HepG2 (cell line): ENCODE measurements around the gene TF. TPM values are rescaled to one million over a fixed set of nuclear protein-coding genes. Genes with fewer than 3 reads are reported as not detected.

Experiments
- BHLHE40 ChIP-seq: IDR thresholded peaks from 2 replicates; pipeline ENCODE4 v1.6.1; 2011; ENCODE audit warnings: low read length, improper control_type of control experiment
- FOXC1 ChIP-seq: sonication (generic); formaldehyde crosslinking; IDR thresholded peaks from 2 replicates; pipeline ENCODE4 v1.8.0; 2022; ENCODE audit warnings: mild to moderate bottlenecking, missing genetic modification reagents, borderline replicate concordance
- HMGA1 ChIP-seq: sonication (generic); formaldehyde crosslinking; conservative IDR thresholded peaks from 2 replicates; pipeline ENCODE4 v1.4.0; 2020; ENCODE audit warnings: missing genetic modification reagents
- KDM4B ChIP-seq: sonication (generic); formaldehyde crosslinking; IDR thresholded peaks from 2 replicates; pipeline ENCODE4 v1.4.0; 2020; ENCODE audit warnings: missing genetic modification reagents
- KLF9 ChIP-seq: IDR thresholded peaks from 2 replicates; pipeline ENCODE4 v1.6.1; 2016; ENCODE audit warnings: low read depth
- NFKB2 ChIP-seq: sonication (generic); formaldehyde crosslinking; IDR thresholded peaks from 2 replicates; pipeline ENCODE4 v1.4.0; 2020; ENCODE audit warnings: missing genetic modification reagents, borderline replicate concordance
- PCBP2 ChIP-seq: fragments of 200-400 bp; formaldehyde crosslinking; optimal IDR thresholded peaks from 2 replicates; pipeline ENCODE3; 2018; ENCODE audit warnings: low read length, low read depth; ENCODE audit not compliant: poor library complexity, severe bottlenecking
- PRPF4 ChIP-seq: fragments of 200-400 bp; formaldehyde crosslinking; IDR thresholded peaks from 2 replicates; pipeline ENCODE4 v1.6.1; 2016; ENCODE audit warnings: low read length, low read depth; ENCODE audit not compliant: poor library complexity, severe bottlenecking
- SMARCE1 ChIP-seq: fragments of 450-650 bp; IDR thresholded peaks from 2 replicates; pipeline ENCODE4 v1.6.1; 2017; ENCODE audit warnings: borderline replicate concordance
- TAF15 ChIP-seq: fragments of 200-400 bp; formaldehyde crosslinking; IDR thresholded peaks from one replicate; pipeline ENCODE4 v1.6.1; 2018; ENCODE audit warnings: mild to moderate bottlenecking, low read depth, low read length; ENCODE audit not compliant: poor library complexity, severe bottlenecking
- TMF1 ChIP-seq: sonication (generic); formaldehyde crosslinking; IDR thresholded peaks from 2 replicates; pipeline ENCODE4 v1.8.1; 2022; ENCODE audit warnings: low read depth, missing genetic modification reagents
- TOE1 ChIP-seq: sonication (generic); formaldehyde crosslinking; IDR thresholded peaks from 2 replicates; pipeline ENCODE4 v1.4.0; 2020; ENCODE audit warnings: mild to moderate bottlenecking, missing genetic modification reagents
- ZNF30 ChIP-seq: sonication (generic); formaldehyde crosslinking; IDR thresholded peaks from 2 replicates; pipeline ENCODE4 v1.5.0; 2020; ENCODE audit warnings: mild to moderate bottlenecking, missing genetic modification reagents
- ZNF350 ChIP-seq: sonication (generic); formaldehyde crosslinking; IDR thresholded peaks from 2 replicates; pipeline ENCODE4 v1.4.0; 2020; ENCODE audit warnings: mild to moderate bottlenecking, low read depth, missing genetic modification reagents, borderline replicate concordance
- ZNF432 ChIP-seq: sonication (generic); formaldehyde crosslinking; IDR thresholded peaks from 2 replicates; pipeline ENCODE4 v1.5.0; 2020; ENCODE audit warnings: missing genetic modification reagents, mild to moderate bottlenecking, borderline replicate concordance
- ZNF564 ChIP-seq: sonication (generic); formaldehyde crosslinking; IDR thresholded peaks from 2 replicates; pipeline ENCODE4 v1.8.1; 2023; ENCODE audit warnings: mild to moderate bottlenecking, missing genetic modification reagents
- ZNF766 ChIP-seq: sonication (generic); formaldehyde crosslinking; IDR thresholded peaks from 2 replicates; pipeline ENCODE4 v1.5.0; 2020; ENCODE audit warnings: missing genetic modification reagents, borderline replicate concordance
- ZSCAN25 ChIP-seq: sonication (generic); formaldehyde crosslinking; IDR thresholded peaks from 2 replicates; pipeline ENCODE4 v1.8.0; 2022; ENCODE audit warnings: mild to moderate bottlenecking, missing genetic modification reagents
- polyA plus RNA-seq, 8 experiments: library from polyadenylated mRNA; depleted of rRNA in 3 of 8; stranded (reverse) in 7 of 8; unstranded in 1 of 8; fragments of >200 nt; fragmentation: Illumina TruSeq in 4 of 8; extraction: Trizol in 4 of 8; gene quantifications; 2 replicates each; pipeline versions ENCODE4 v1.2.1 to v1.2.3, GENCODE V29; 2011 to 2016; ENCODE audit warnings: low read depth in 4 of 8, missing spikeins in 1 of 8, mixed read lengths in 1 of 8; ENCODE audit not compliant: insufficient read depth in 1 of 8
- total RNA-seq, 5 experiments: library from RNA; depleted of rRNA; stranded (reverse); fragments of >200 nt; fragmentation: Illumina TruSeq; extraction: Trizol; gene quantifications; 2 replicates each; pipeline ENCODE4 v1.2.3, GENCODE V29; 2016; ENCODE audit warnings: low read depth in 1 of 5
- TF ChIP-seq, protein P1 (sequence below): sonication (generic); formaldehyde crosslinking; IDR thresholded peaks from 2 replicates; pipeline ENCODE4 v1.4.0; 2020; ENCODE audit warnings: missing genetic modification reagents
- TF ChIP-seq, protein P2 (sequence below): sonication (generic); formaldehyde crosslinking; IDR thresholded peaks from 2 replicates; pipeline ENCODE4 v1.5.1; 2020; ENCODE audit warnings: missing genetic modification reagents, mild to moderate bottlenecking, borderline replicate concordance
- TF ChIP-seq, protein P3 (sequence below): sonication (generic); formaldehyde crosslinking; conservative IDR thresholded peaks from 2 replicates; pipeline ENCODE4 v1.4.0; 2020; ENCODE audit warnings: missing genetic modification reagents
- TF ChIP-seq, protein P4 (sequence below): conservative IDR thresholded peaks from 2 replicates; pipeline ENCODE4 v1.6.1; 2018; ENCODE audit warnings: missing genetic modification reagents
- TF ChIP-seq, protein P5 (sequence below): sonication (generic); formaldehyde crosslinking; IDR thresholded peaks from 2 replicates; pipeline ENCODE4 v1.8.1; 2023; ENCODE audit warnings: mild to moderate bottlenecking, inconsistent platforms, moderate library complexity, missing genetic modification reagents, borderline replicate concordance

Gene TF
- total and polyA plus RNA-seq, 2 of the 13 experiments (the other 11 are each of a cell fraction or from before 2014, with no cell fraction given): 10,074 to 11,821 TPM

DNA sequence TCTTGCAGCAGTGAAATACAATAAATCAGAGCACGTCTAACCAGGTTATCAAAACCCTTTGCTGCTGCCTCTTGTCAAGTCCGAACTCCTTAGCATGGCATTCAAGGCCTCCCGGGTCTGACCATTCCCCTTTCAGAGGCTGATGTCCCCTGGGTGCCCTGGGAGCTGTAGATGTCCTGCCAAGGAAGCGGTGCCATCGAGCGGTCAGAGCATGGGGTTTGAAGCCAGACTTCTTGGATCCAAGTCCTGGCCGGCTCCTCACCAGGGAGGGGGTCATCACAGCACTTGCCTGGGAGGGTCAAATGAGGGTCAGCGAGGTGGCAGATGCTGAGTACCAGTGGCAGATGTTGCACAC, 496 bp downstream of the TF start (continued):
- TF ChIP-seq NFKB2 (no peak), HMGA1 (no peak), TAF15 (no peak), TOE1 (CRISPR knock-in tag) (no peak), ZNF564 (CRISPR knock-in tag) (no peak), ZSCAN25 (CRISPR knock-in tag) (no peak), ZNF350 (CRISPR knock-in tag) (no peak), KDM4B (CRISPR knock-in tag) (no peak), FOXC1 (CRISPR knock-in tag) (no peak), KLF9 (CRISPR knock-in tag) (no peak), ZNF432 (CRISPR knock-in tag) (0 out of 2 replicates have a peak, but pooled peaks have one; percentile 19), BHLHE40 (no peak), SMARCE1 (no peak), PCBP2 (no peak), ZNF766 (CRISPR knock-in tag) (no peak), ZNF30 (no peak), PRPF4 (no peak), TMF1 (CRISPR knock-in tag) (peak; percentile 58)
- TF ChIP-seq, protein P1, sequence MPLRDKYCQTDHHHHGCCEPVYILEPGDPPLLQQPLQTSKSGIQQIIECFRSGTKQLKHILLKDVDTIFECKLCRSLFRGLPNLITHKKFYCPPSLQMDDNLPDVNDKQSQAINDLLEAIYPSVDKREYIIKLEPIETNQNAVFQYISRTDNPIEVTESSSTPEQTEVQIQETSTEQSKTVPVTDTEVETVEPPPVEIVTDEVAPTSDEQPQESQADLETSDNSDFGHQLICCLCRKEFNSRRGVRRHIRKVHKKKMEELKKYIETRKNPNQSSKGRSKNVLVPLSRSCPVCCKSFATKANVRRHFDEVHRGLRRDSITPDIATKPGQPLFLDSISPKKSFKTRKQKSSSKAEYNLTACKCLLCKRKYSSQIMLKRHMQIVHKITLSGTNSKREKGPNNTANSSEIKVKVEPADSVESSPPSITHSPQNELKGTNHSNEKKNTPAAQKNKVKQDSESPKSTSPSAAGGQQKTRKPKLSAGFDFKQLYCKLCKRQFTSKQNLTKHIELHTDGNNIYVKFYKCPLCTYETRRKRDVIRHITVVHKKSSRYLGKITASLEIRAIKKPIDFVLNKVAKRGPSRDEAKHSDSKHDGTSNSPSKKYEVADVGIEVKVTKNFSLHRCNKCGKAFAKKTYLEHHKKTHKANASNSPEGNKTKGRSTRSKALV (CRISPR knock-in tag): peak; percentile 7; the same call in 1 of the 2 replicates
- TF ChIP-seq, protein P2, sequence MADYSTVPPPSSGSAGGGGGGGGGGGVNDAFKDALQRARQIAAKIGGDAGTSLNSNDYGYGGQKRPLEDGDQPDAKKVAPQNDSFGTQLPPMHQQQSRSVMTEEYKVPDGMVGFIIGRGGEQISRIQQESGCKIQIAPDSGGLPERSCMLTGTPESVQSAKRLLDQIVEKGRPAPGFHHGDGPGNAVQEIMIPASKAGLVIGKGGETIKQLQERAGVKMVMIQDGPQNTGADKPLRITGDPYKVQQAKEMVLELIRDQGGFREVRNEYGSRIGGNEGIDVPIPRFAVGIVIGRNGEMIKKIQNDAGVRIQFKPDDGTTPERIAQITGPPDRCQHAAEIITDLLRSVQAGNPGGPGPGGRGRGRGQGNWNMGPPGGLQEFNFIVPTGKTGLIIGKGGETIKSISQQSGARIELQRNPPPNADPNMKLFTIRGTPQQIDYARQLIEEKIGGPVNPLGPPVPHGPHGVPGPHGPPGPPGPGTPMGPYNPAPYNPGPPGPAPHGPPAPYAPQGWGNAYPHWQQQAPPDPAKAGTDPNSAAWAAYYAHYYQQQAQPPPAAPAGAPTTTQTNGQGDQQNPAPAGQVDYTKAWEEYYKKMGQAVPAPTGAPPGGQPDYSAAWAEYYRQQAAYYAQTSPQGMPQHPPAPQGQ: no peak
- TF ChIP-seq, protein P3, sequence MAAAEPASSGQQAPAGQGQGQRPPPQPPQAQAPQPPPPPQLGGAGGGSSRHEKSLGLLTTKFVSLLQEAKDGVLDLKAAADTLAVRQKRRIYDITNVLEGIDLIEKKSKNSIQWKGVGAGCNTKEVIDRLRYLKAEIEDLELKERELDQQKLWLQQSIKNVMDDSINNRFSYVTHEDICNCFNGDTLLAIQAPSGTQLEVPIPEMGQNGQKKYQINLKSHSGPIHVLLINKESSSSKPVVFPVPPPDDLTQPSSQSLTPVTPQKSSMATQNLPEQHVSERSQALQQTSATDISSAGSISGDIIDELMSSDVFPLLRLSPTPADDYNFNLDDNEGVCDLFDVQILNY (CRISPR knock-in tag): no peak
- TF ChIP-seq, protein P4, sequence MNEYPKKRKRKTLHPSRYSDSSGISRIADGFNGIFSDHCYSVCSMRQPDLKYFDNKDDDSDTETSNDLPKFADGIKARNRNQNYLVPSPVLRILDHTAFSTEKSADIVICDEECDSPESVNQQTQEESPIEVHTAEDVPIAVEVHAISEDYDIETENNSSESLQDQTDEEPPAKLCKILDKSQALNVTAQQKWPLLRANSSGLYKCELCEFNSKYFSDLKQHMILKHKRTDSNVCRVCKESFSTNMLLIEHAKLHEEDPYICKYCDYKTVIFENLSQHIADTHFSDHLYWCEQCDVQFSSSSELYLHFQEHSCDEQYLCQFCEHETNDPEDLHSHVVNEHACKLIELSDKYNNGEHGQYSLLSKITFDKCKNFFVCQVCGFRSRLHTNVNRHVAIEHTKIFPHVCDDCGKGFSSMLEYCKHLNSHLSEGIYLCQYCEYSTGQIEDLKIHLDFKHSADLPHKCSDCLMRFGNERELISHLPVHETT (CRISPR knock-in tag): no peak
- TF ChIP-seq, protein P5, sequence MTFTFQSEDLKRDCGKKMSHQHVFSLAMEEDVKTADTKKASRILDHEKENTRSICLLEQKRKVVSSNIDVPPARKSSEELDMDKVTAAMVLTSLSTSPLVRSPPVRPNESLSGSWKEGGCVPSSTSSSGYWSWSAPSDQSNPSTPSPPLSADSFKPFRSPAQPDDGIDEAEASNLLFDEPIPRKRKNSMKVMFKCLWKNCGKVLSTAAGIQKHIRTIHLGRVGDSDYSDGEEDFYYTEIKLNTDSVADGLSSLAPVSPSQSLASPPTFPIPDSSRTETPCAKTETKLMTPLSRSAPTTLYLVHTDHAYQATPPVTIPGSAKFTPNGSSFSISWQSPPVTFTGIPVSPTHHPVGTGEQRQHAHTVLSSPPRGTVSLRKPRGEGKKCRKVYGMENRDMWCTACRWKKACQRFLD (CRISPR knock-in tag): no peak
